Psoas muscle (tissue), 8 donors: ENCODE results near the gene TRPM3. TPM values are rescaled to one million over a fixed set of nuclear protein-coding genes. Genes with fewer than 3 reads are reported as not detected.

Source experiments
- ATAC-seq, 4 donors: fragments of 200-7000 bp; cut with Tn5 transposase; one replicate each; pipeline ENCODE4 v1.9.1; 2020; ENCODE audit warnings: moderate library complexity in 3 of 4, mild to moderate bottlenecking in 2 of 4
- DNase-seq, 2 donors: peaks; one replicate each; pipeline ENCODE4 v3.0.0-alpha.2; 2020
- H3K27ac ChIP-seq: fragments of 200-600 bp; one replicate; pipeline ENCODE4 v1.8.0; 2022
- H3K27me3 ChIP-seq, 3 donors: fragments of 200-600 bp in 1 of 3; one replicate each; pipeline versions ENCODE4 v1.6.1 to v1.8.0; 2013 to 2022; ENCODE audit warnings: low read length in 2 of 3, mild to moderate bottlenecking in 2 of 3, moderate library complexity in 1 of 3; ENCODE audit not compliant: insufficient read depth in 3 of 3
- H3K36me3 ChIP-seq, 2 donors: fragments of 200-600 bp in 1 of 2; one replicate each; pipeline versions ENCODE4 v1.6.1 to v1.8.0; 2013 to 2022; ENCODE audit warnings: low read depth in 1 of 2, mild to moderate bottlenecking in 1 of 2, moderate library complexity in 1 of 2; ENCODE audit not compliant: insufficient read depth in 1 of 2
- H3K4me1 ChIP-seq: fragments of 200-600 bp; one replicate; pipeline ENCODE4 v1.8.0; 2022
- H3K4me3 ChIP-seq: fragments of 200-600 bp; one replicate; pipeline ENCODE4 v1.8.0; 2022; ENCODE audit warnings: mild to moderate bottlenecking
- H3K9me3 ChIP-seq: fragments of 200-600 bp; one replicate; pipeline ENCODE4 v1.8.0; 2022
- CTCF ChIP-seq: fragments of 200-600 bp; IDR thresholded peaks from one replicate; pipeline ENCODE4 v1.8.0; 2022; ENCODE audit warnings: antibody characterized with exemption
- WGBS, 3 donors: extraction: QIAGEN DNeasy Blood & Tissue Kit; methylation state at CpG; one replicate each; pipeline versions ENCODE4 v1.1.6 to v1.1.7; 2013; 5-methylcytosine and 5-hydroxymethylcytosine counted together
- intact Hi-C, 2 donors: fragments of 100-400 bp; cut with DNase I; formaldehyde crosslinking; loops; one replicate each; pipeline versions ENCODE4 v1.11.0 to v1.14.2; 2022
- polyA plus RNA-seq, 3 donors: library from polyadenylated mRNA; stranded (reverse); fragments of 200-250 nt; gene quantifications; one replicate each; pipeline ENCODE4 v1.2.3, GENCODE V29; 2013
- total RNA-seq, 4 donors: library from RNA; stranded (reverse); fragmentation: NEBNext Ultra II Directional in 2 of 4; extraction: Animal tissue kit (Norgen Biotek cat#: 25700) in 2 of 4; gene quantifications; one replicate each; pipeline versions ENCODE4 v1.2.1 to v1.2.4, GENCODE V29; 2021 to 2023
- donor health status: healthy with polysubstance abuse.
- donor health status: DM: no; HTN: no; CAD: no; lungs with moderate emphysema.
- donor health status: Bipolar disorder and iron deficiency.
- donor health status: healthy.
- donor health status: DM: yes; HTN: yes; CAD: no.
- donor health status: DM: no; HTN: no; CAD: no.
- donor health status: DM: no; HTN: no; CAD: no.
- donor health status: DM: yes; HTN: yes; CAD: no.

The TRPM3 gene
- total and polyA plus RNA-seq, 7 donors = 0.01 to 0.16 (median 0.06) TPM; not detected in 3

GRCh38 chr9:71032779-71033178 is 88.6 kb downstream of the TRPM3 start:
- intact Hi-C loops = no loop called here
- no peaks in the 10 kb centered on the region for H3K9me3 ChIP-seq
- DNase-seq (no peak), ATAC-seq (no peak)
- H3K36me3 ChIP-seq = no peaks in the 10 kb centered on the region
- no peak overlapping the region for H3K27ac ChIP-seq
- H3K4me3 ChIP-seq = no peak overlapping the region
- TF ChIP-seq CTCF = no peak
- H3K27me3 ChIP-seq = no peaks in the 10 kb centered on the region
- H3K4me1 ChIP-seq = no peaks in the 10 kb centered on the region

GRCh38 chr9:71025728-71026127 is 95.7 kb downstream of the TRPM3 start:
- no peak for ATAC-seq
- H3K9me3 ChIP-seq = no peaks in the 10 kb centered on the region

GRCh38 chr9:71025201-71025600 is 96.2 kb downstream of the TRPM3 start:
- TF ChIP-seq CTCF = no peak
- H3K27me3 ChIP-seq = no peaks in the 10 kb centered on the region

More at GRCh38 chr9:71025728-71026127, 95.7 kb downstream of the TRPM3 start:
- H3K27ac ChIP-seq = no peak overlapping the region
- intact Hi-C loops = no loop called here
- no peaks in the 10 kb centered on the region for H3K4me1 ChIP-seq
- H3K27me3 ChIP-seq = no peaks in the 10 kb centered on the region
- H3K36me3 ChIP-seq = no peaks in the 10 kb centered on the region
- 70 to 80% (median 78%) methylated on average over 2 of the region's 2 CpGs for WGBS, 3 donors
- no peak for DNase-seq
- TF ChIP-seq CTCF = no peak
- H3K4me3 ChIP-seq = no peak overlapping the region

GRCh38 chr9:71010258-71010657 is 111.2 kb downstream of the TRPM3 start:
- intact Hi-C loops = no loop called here
- no peaks in the 10 kb centered on the region for H3K36me3 ChIP-seq
- H3K9me3 ChIP-seq = peaks cover 2% of the 10 kb centered on the region
- no peak overlapping the region for H3K27ac ChIP-seq
- WGBS, 3 donors = 84 to 87% (median 85%) methylated on average over 3 of the region's 3 CpGs
- no peak overlapping the region for H3K4me3 ChIP-seq
- no peaks in the 10 kb centered on the region for H3K4me1 ChIP-seq
- no peaks in the 10 kb centered on the region for H3K27me3 ChIP-seq
- no peak for TF ChIP-seq CTCF
- no peak for ATAC-seq
- no peak for DNase-seq

More at GRCh38 chr9:71025201-71025600, 96.2 kb downstream of the TRPM3 start:
- DNase-seq = no peak
- Histone ChIP-seq H3K4me1 (no peaks in the 10 kb centered on the region), H3K27ac (no peak overlapping the region), H3K36me3 (no peaks in the 10 kb centered on the region), H3K4me3 (no peak overlapping the region), H3K9me3 (no peaks in the 10 kb centered on the region)
- ATAC-seq = no peak
- intact Hi-C loops = no loop called here
- 36 to 47% (median 41%) methylated on average over 6 of the region's 6 CpGs for WGBS, 3 donors

- DNase-seq (no peak), ATAC-seq (no peak)
- Histone ChIP-seq H3K4me3 (no peak overlapping the region), H3K27me3 (peaks cover 0 to 2% (median 0%) of the 10 kb centered on the region in 3 donors), H3K36me3 (no peaks in the 10 kb centered on the region), H3K9me3 (peaks cover 7% of the 10 kb centered on the region), H3K4me1 (no peaks in the 10 kb centered on the region), H3K27ac (no peak overlapping the region)
- no peak for TF ChIP-seq CTCF
- intact Hi-C loops = loop anchor here in 1 of 2 donors (10.0 kb wide), 1 partner anchor 361 kb away; no protein-coding TSS in a partner anchor
- 87 to 90% (median 88%) methylated on average over 2 of the region's 2 CpGs for WGBS, 3 donors
Measured at GRCh38 chr9:71005456-71005855, 116.0 kb downstream of the TRPM3 start.
